ENCODE data around the gene TMEM170A.
"Not testable (repeated sequence)": the region's sequence is repeated elsewhere in the genome, so short reads cannot be mapped to it uniquely, and the experiment has no call there.

TMEM170A gene, protein sequence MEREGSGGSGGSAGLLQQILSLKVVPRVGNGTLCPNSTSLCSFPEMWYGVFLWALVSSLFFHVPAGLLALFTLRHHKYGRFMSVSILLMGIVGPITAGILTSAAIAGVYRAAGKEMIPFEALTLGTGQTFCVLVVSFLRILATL

GRCh38 chr16:75464122-75464918 is at the start of gene TMEM170A:
Gene TMEM170A, minus strand, starts transcription at chr16:75464689. Its CDS starts 89 bp downstream, at chr16:75464600.
- ATAC-seq, result peak; percentile 91 to 93

GRCh38 chr16:75506574-75506973 is 42.1 kb upstream of the TMEM170A start:
- no peak for ATAC-seq

- no peak for ATAC-seq
These were observed 41.6 kb upstream of the TMEM170A start for GRCh38 chr16:75506107-75506506.

DNA sequence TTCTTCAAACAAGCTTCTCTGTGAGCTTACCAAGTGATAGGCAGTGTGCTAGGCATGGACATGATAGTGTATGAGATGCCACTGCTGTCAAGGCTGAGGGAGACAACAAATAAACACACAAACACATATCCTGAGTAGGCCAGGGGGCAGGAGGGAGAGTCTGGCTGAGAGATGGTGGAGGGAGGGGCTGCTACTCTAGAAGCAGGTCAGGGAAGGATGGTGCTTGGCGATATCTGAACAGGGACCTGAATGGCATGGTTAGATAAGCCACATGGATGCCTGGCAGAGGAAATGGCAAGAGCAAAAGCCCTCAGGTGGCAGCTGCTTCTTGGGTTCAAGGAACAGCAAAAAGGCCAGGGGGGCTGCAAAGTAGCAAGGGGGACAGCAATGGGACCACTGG is 39.3 kb upstream of the TMEM170A start:
- ATAC-seq, result no peak

DNA sequence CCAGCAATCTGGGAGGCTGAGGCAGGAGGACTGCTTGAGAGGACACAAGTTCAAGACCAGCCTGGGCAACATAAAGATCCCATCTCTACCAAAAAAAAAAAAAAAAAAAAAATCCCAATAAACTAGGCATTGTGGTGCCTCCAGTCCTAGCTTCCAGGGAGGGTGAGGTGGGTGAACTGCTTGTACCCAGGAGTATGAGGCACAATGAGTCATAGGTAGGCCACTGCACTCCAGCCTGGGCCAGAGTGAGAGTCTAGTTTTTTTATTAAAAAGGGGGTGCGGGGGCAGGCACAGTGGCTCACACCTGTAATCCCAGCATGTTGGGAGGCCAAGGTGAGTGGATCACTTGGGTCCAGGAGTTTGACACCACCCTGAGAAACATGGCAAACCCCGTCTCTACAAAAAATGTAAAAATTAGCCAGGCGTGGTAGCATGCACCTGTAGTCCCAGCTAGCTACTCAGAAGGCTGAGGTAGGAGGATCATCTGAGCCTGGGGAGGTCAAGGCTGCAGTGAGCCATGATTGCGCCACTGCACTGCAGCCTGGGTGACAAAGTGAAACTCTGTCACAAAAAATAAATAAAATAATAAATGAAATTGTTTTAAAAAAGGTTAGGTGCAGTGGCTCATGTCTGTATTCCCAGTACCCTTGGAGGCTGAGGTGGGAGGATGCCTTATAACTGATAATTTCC is 38.6 kb upstream of the TMEM170A start:
- ATAC-seq, result no peak

GRCh38 chr16:75501820-75502219 is 37.3 kb upstream of the TMEM170A start:
- ATAC-seq, result not testable (repeated sequence)

GRCh38 chr16:75501359-75501758 is 36.9 kb upstream of the TMEM170A start:
- ATAC-seq, result no peak

DNA sequence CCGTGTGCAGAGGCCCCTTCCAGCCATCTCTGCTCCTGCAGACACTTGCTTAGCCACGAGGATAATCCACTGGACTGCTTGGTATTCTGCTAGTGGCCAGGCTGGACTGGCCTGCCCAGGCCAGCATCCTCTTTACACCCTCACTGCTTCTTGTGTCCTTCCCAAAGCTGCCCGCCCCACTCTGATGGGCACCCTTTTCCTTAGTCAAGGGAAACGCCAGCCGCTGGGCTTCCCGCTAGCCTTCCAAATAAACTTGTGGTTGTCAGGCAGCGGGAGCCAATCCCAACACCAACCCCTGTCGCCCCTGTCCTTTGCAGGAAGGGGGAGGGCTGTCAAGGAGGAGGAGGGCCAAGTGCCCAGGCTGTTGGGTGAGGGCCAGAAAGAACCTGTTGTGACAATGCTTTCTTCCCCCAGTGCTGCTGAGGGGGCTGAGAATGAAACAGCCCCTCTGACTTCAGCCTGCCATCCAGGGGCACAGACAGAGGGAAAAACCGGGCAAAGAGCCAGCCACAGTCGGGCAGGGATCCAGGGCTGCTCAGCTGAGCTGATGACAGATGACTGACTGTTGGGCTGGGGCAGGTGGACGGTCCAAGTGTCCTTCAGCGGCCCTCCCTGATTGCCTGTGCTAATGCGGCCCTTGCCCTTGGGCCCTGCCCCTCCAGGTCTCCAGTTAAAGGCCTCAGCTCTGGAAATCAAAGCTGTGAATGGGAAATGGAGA is 34.3 kb upstream of the TMEM170A start:
- ATAC-seq, result not testable (repeated sequence)

DNA sequence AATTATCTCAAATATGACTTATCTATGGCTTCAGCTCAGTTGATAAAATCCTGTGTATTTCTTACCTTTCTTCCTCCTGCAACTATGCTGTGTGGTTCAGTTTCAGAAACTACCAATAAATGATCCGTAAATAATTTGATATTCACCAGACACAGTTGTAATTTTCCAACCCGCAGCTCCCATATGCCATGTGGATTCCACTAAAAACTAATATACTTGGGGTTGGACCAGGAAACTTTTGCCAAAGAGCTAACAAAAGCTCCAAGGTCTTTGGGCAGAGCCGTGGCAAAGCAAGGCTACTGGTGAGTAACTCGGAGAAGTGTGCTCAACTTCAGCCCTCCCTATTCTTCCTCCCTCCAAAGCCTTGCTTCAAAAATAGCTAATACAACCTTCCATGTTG is 33.1 kb upstream of the TMEM170A start:
- ATAC-seq, result no peak

DNA sequence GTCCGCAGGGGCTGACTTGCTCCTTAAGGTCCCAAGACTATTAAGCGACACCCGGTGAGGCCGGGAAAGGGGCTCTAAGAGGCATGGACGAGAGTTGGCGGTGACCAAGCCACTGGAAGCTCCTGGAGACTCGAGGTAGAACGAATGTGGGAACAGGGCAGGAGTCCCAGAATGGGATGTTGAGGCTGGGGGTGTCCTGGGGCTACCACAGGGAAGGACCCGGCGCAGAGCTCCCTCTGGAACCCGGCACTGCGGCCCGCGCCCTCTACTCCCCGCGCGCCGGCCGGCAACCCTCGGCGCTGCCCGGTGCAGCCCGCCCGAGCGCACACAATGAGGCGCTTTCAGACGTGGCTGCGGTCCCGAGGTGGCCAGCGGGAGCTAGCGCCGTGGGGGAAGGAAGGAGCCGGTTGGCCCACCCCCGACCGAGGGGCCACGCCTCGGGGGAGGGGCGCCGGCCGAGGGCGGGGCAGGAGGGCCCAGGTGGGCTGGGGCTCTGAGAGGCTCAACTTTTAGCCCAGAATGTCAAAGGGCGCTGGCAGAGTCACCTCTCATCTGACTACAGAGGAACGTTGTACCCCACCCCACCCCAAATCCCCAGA is 30.7 kb upstream of the TMEM170A start, which contains the start of gene CHST6:
Gene CHST6 (minus strand): TSS at position 366 of the 599 bp plus-strand sequence. CDS start 15,613 bp downstream, outside the sequence.
- peak; percentile 41 to 48 for ATAC-seq

DNA sequence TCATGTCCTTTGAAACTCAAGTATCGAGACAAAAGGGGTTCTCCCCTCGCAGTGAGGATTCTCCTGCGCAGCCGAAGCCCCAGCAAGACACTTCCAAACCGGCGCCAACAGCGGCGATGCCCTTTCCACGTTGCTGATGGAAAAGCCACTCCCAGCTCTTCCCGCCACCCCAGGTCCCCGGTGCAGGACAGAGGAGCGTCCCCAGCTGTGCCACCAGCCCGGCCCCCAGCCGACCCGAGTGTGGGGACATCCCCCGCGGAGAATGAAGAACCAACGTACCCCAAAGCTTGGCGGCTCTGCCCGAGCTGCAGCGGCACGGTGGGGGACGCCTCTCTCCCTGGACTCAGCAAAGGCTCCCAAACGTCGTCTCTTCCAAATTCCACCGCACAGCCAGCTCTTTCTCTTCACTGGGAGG is 30.2 kb upstream of the TMEM170A start:
- ATAC-seq, result no peak

- no peak for ATAC-seq
These were observed 29.7 kb upstream of the TMEM170A start for GRCh38 chr16:75494184-75494583.

DNA sequence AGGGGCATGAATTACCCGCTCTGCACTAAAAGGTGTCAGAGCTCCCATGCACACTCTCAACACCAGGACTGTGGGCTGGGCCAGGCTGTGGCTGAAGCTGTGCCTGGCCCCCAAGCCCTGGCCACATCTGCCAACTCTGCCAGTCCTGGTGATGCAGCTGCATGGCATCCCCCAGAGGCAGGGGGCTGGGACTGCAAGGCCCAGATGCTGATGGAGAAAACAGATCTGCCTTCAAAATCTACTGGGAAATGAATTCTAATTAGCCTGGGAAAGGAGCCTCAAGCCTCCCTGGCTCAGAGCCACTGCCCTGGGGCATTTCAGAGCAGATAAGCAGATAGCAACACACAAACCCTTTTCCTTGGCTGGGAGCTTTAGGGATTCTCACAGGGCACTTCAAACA is 27.4 kb upstream of the TMEM170A start:
- ATAC-seq, result no peak

GRCh38 chr16:75488322-75488721 is 23.8 kb upstream of the TMEM170A start:
- ATAC-seq, result no peak

GRCh38 chr16:75486676-75487313 is 22.3 kb upstream of the TMEM170A start:
- peak in 1 of 2 donors; percentile 17 for ATAC-seq

GRCh38 chr16:75486014-75486675 is 21.7 kb upstream of the TMEM170A start:
- no peak for ATAC-seq

DNA sequence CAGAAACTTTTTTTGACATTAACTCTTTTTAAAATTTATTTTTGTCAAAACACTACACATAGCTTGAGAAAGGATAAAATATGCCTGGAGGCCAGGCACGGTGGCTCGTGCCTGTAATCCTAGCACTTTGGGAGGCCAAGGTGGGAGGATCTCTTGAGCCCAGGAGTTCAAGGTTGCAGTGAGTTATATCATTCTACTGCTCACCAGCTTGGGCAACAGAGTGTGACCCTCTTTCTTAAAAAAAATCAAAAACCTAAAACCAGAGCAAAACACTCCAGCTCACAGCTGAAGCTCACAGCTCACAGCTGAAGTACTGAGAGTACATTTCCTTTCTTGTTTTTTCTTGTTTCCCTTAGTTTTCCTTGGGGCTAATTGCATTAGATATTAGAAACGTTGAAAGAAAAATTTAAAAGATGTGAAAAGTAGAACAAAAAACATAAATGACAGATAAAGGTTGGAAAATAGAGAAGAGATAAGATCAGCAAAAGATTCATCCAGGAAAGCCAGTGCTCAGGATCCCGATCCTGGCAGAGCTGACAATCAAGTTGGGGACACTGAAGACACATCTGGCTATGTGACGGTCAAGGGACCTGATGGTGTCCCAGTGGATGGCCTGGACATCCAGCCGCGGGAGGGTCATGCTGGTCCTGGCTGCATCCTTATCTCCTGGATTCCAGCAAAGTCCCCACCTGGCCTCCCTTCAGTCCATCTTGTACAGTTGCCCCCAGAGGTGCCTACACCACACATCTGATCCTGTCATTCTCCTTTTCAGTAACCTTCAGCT is 20.9 kb upstream of the TMEM170A start:
- no peak for ATAC-seq

DNA sequence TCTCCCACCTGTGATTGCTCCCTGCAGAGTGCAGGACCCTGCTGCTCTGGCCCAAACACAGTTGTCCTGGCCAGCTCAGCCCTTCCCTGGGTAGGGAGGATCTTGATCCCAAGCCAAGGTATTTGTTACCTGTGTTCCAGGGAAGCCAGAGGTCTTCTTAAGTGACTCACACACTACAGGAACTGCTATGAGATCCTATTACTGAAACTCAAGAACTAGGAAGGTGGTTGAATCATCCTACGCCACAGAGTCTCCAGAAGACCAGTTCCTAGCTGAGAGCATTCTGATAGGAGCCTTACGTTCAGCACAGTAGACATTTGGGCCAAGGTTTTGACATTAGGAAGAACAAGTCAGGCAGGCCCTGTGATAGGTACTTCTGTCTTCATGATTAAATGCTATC is 18.7 kb upstream of the TMEM170A start:
- ATAC-seq, result no peak

- no peak for ATAC-seq
These were observed 18.1 kb upstream of the TMEM170A start for GRCh38 chr16:75482434-75483205.

- no peak for ATAC-seq
These were observed 17.0 kb upstream of the TMEM170A start for GRCh38 chr16:75481475-75481874.

Measured in activated CD4-positive, CD25-positive, alpha-beta regulatory T cell treated with anti-CD3 and anti-CD28 coated beads, Interleukin-2, amount 50 U/mL, for 24 hours (primary cell).